ENCODE measurements around the gene EMP2. TPM values are rescaled to one million over a fixed set of nuclear protein-coding genes. Genes with fewer than 3 reads are reported as not detected.

The EMP2 gene
- total and polyA plus RNA-seq, 5 donors, result 34.4 to 85.0 (median 73.6) TPM

GRCh38 chr16:10618710-10619209, 38.4 kb upstream of the EMP2 start:
- intact Hi-C loops (cut with DNase I), result loop anchor here in 3 of 4 donors (2.0 to 10.0 kb wide), 4 partner anchors 36 to 64 kb away; partner anchors contain the start of gene EMP2 (in 2 of the 3)
- Histone ChIP-seq H3K4me1 (ENCODE audit: control insufficient read depth, insufficient read depth, low read length) (peaks cover 5% of the 10 kb centered on the region), H3K9me3 (ENCODE audit: control insufficient read depth, low read length) (no peaks in the 10 kb centered on the region), H3K27ac (ENCODE audit: low read length) (peak overlapping the region; percentile 61), H3K4me3 (ENCODE audit: low read length) (no peak overlapping the region), H3K27me3 (ENCODE audit: control insufficient read depth, insufficient read depth) (no peaks in the 10 kb centered on the region)
- ATAC-seq, result peak; percentile 1 to 50
- DNase-seq, result peak; percentile 30 to 73 (median 70)
- 54% methylated on average over 13 of the region's 13 CpGs for WGBS

DNA sequence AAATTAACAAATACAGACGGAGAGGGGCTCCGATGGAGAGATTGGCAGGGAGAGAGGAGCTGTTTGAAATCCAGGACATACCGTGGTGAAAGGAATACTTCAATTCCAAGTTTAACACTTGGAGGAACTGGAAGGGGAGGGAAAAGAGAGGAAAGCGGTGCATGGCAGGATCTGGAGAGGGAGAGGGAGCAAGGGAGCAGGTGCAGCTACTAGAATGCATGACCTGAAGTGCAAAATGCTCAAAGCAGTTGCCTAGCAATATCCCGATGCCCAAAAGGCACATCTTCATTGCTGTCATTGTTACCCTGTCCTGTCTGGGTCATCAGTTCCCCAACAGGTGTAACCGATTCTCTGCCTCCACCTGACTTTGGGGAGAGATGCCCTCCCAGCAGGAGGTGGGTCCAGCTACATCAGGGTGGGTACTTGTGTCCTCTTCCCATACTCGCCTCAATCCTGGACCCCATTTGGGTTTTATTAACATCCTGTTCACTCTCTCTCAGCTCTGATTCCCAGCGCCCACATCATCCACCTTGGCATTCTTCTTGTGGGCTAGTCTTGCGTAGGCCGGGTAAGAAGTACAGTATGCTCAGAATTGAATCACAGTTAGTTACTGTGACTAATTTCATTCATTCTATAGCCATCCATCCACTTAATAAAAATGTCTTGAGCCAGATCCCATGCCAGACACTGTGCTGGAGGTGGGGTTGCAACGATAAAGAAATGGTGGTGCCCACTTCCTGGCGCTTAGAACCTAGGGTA, 37.4 kb upstream of the EMP2 start:
- ATAC-seq (no peak), DNase-seq (no peak)
- 67% methylated on average over 12 of the region's 12 CpGs for WGBS
- Histone ChIP-seq H3K27me3 (ENCODE audit: control insufficient read depth, insufficient read depth) (no peaks in the 10 kb centered on the region), H3K27ac (ENCODE audit: low read length) (no peak overlapping the region), H3K9me3 (ENCODE audit: control insufficient read depth, low read length) (no peaks in the 10 kb centered on the region), H3K4me3 (ENCODE audit: low read length) (no peak overlapping the region), H3K4me1 (ENCODE audit: control insufficient read depth, insufficient read depth, low read length) (peaks cover 5% of the 10 kb centered on the region)
- intact Hi-C loops (cut with DNase I), result loop anchor here in 3 of 4 donors (2.0 to 10.0 kb wide), 4 partner anchors 36 to 63 kb away; partner anchors contain the start of gene EMP2 (in 2 of the 3)

GRCh38 chr16:10616756-10617640, 36.6 kb upstream of the EMP2 start:
- Histone ChIP-seq H3K27ac (ENCODE audit: low read length) (peak overlapping the region; percentile 8), H3K9me3 (ENCODE audit: control insufficient read depth, low read length) (no peaks in the 10 kb centered on the region), H3K4me1 (ENCODE audit: control insufficient read depth, insufficient read depth, low read length) (peaks cover 5% of the 10 kb centered on the region), H3K4me3 (ENCODE audit: low read length) (no peak overlapping the region), H3K27me3 (ENCODE audit: control insufficient read depth, insufficient read depth) (no peaks in the 10 kb centered on the region)
- intact Hi-C loops (cut with DNase I), result loop anchor here in 2 of 4 donors (5.0 to 10.0 kb wide), 3 partner anchors 35 to 62 kb away; partner anchors contain the start of gene EMP2 (in 1 of the 2)
- 30% methylated on average over 14 of the region's 14 CpGs for WGBS
- DNase-seq (peak; percentile 82 to 88 (median 88)), ATAC-seq (peak; percentile 78 to 91)

- 74% methylated on average over 6 of the region's 6 CpGs for WGBS
These were observed 36.0 kb upstream of the EMP2 start for GRCh38 chr16:10616419-10616755.

DNA sequence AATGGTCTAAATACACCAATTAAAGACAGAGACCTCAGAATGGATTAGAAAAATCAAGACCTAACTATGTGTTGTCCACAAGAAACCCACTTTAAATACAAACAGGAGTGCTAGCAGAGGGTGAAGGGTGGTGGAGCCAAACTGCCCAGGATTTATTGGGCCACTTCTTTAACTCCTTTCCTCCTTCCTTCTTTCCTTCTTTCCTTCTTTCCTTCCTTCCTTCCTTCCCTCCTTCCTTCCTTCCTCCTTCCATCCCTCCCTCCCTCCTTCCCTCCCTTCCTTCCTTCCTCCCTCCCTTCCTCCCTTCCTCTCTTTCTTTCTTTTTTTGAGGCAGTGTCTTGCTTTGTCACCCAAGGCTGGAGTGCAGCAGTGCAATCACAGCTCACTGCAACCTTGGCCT, 34.3 kb upstream of the EMP2 start:
- Histone ChIP-seq H3K27me3 (ENCODE audit: control insufficient read depth, insufficient read depth) (no peaks in the 10 kb centered on the region), H3K4me1 (ENCODE audit: control insufficient read depth, insufficient read depth, low read length) (peaks cover 5% of the 10 kb centered on the region), H3K9me3 (ENCODE audit: control insufficient read depth, low read length) (no peaks in the 10 kb centered on the region), H3K4me3 (ENCODE audit: low read length) (no peak overlapping the region), H3K27ac (ENCODE audit: low read length) (no peak overlapping the region)
- no peak for DNase-seq
- intact Hi-C loops (cut with DNase I), result loop anchor here in 2 of 4 donors (5.0 to 10.0 kb wide), 3 partner anchors 32 to 60 kb away; partner anchors contain the start of gene EMP2 (in 1 of the 2)
- no peak for ATAC-seq

More at GRCh38 chr16:10616419-10616755, 36.0 kb upstream of the EMP2 start:
- ATAC-seq (no peak), DNase-seq (no peak)
- Histone ChIP-seq H3K4me3 (ENCODE audit: low read length) (no peak overlapping the region), H3K4me1 (ENCODE audit: control insufficient read depth, insufficient read depth, low read length) (peaks cover 5% of the 10 kb centered on the region), H3K9me3 (ENCODE audit: control insufficient read depth, low read length) (no peaks in the 10 kb centered on the region), H3K27me3 (ENCODE audit: control insufficient read depth, insufficient read depth) (no peaks in the 10 kb centered on the region), H3K27ac (ENCODE audit: low read length) (no peak overlapping the region)
- intact Hi-C loops (cut with DNase I), result loop anchor here in 2 of 4 donors (5.0 to 10.0 kb wide), 3 partner anchors 34 to 62 kb away; partner anchors contain the start of gene EMP2 (in 1 of the 2)

DNA sequence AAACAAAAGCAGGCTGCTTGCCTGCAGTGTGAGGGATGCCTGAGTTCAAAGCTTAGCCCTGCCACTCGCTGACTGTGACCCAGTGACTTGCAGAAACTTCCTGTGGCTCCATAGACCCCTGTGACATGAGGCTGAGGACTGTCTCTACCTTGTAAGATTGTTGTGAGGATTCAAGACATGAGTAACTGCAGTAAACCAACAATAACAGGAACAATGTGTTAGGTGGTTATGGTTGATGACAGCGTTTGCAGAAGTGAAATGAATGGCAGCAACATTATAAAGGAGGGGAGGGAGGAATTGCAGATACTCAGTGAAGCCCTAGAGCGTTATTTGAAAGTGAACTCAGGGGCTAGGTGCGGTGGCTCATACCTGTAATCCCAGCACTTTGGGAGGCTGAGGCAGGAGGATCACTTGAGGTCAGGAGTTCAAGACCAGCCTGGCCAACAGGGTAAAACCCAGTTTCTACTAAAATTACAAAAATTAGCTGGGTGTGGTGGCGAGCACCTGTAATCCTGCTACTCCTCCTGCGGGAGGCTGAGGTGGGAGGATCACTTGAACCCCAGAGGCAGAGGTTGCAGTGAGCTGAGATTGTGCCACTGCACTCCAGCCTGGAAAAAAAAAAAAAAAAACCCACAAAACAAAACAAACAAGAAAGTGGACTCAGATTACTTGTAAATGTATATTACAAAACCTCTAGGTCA, 33.5 kb upstream of the EMP2 start:
- no peaks in the 10 kb centered on the region for H3K27me3 ChIP-seq (ENCODE audit: control insufficient read depth, insufficient read depth)
- no peak for ATAC-seq
- no peaks in the 10 kb centered on the region for H3K9me3 ChIP-seq (ENCODE audit: control insufficient read depth, low read length)
- 90% methylated on average over 6 of the region's 6 CpGs for WGBS
- H3K4me3 ChIP-seq (ENCODE audit: low read length), result no peak overlapping the region
- no peak for DNase-seq
- intact Hi-C loops (cut with DNase I), result loop anchor here in 1 of 4 donors (10.0 kb wide), 1 partner anchor 59 kb away; no protein-coding TSS in a partner anchor
- H3K4me1 ChIP-seq (ENCODE audit: control insufficient read depth, insufficient read depth, low read length), result peaks cover 5% of the 10 kb centered on the region
- no peak overlapping the region for H3K27ac ChIP-seq (ENCODE audit: low read length)

GRCh38 chr16:10612649-10613179, 32.3 kb upstream of the EMP2 start:
- no peaks in the 10 kb centered on the region for H3K9me3 ChIP-seq (ENCODE audit: control insufficient read depth, low read length)

DNA sequence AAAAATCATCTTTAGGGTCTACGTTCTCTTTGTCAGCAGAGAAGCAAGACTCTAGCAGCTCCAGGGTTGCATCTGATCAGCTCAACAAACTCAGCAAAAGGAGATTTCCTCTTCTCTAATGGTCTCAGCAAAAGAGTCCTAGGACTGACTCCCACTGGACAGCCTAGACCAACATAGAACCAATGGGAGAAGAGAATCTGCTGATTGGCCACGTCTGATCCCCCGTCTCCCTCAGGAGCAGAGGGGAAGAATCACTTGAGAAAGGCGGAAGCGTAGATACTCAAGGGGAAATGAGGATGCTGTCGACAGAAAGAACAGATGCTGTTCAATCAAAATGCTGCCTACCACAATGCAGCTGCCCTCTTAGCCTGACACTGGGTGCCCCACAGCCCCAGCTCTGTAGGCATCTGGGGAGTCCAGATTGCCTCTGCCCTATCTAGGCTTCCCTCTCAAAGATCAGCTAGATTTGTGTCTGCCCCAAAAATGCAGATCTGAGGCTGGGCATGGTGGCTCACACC, 31.5 kb upstream of the EMP2 start:
- ATAC-seq, result no peak
- DNase-seq, result no peak
- H3K4me3 ChIP-seq (ENCODE audit: low read length), result no peak overlapping the region
- no peak overlapping the region for H3K27ac ChIP-seq (ENCODE audit: low read length)
- no peaks in the 10 kb centered on the region for H3K9me3 ChIP-seq (ENCODE audit: control insufficient read depth, low read length)
- intact Hi-C loops (cut with DNase I), result loop anchor here in 1 of 4 donors (10.0 kb wide), 1 partner anchor 57 kb away; no protein-coding TSS in a partner anchor
- no peaks in the 10 kb centered on the region for H3K27me3 ChIP-seq (ENCODE audit: control insufficient read depth, insufficient read depth)
- H3K4me1 ChIP-seq (ENCODE audit: control insufficient read depth, insufficient read depth, low read length), result no peaks in the 10 kb centered on the region
- WGBS, result 69% methylated on average over 6 of the region's 6 CpGs

More at GRCh38 chr16:10612649-10613179, 32.3 kb upstream of the EMP2 start:
- peaks cover 4% of the 10 kb centered on the region for H3K4me1 ChIP-seq (ENCODE audit: control insufficient read depth, insufficient read depth, low read length)
- H3K27ac ChIP-seq (ENCODE audit: low read length), result no peak overlapping the region
- H3K4me3 ChIP-seq (ENCODE audit: low read length), result no peak overlapping the region
- WGBS, result 68% methylated on average over 6 of the region's 6 CpGs
- intact Hi-C loops (cut with DNase I), result loop anchor here in 1 of 4 donors (10.0 kb wide), 1 partner anchor 58 kb away; no protein-coding TSS in a partner anchor
- ATAC-seq (no peak), DNase-seq (no peak)
- H3K27me3 ChIP-seq (ENCODE audit: control insufficient read depth, insufficient read depth), result no peaks in the 10 kb centered on the region

GRCh38 chr16:10610499-10611184, 30.2 kb upstream of the EMP2 start:
- Histone ChIP-seq H3K9me3 (ENCODE audit: control insufficient read depth, low read length) (no peaks in the 10 kb centered on the region), H3K27me3 (ENCODE audit: control insufficient read depth, insufficient read depth) (no peaks in the 10 kb centered on the region), H3K27ac (ENCODE audit: low read length) (no peak overlapping the region), H3K4me1 (ENCODE audit: control insufficient read depth, insufficient read depth, low read length) (no peaks in the 10 kb centered on the region), H3K4me3 (ENCODE audit: low read length) (no peak overlapping the region)
- intact Hi-C loops (cut with DNase I), result loop anchor here in 1 of 4 donors (10.0 kb wide), 1 partner anchor 56 kb away; no protein-coding TSS in a partner anchor
- DNase-seq (no peak), ATAC-seq (peak in 1 of 2 donors; percentile 77)
- 68% methylated on average over 13 of the region's 13 CpGs for WGBS
